GM12874 (cell line): Measurements from ENCODE around the gene PLAC9.

Source experiments
- CTCF ChIP-seq: IDR thresholded peaks from 2 replicates; pipeline ENCODE4 v1.5.1; 2011; ENCODE audit warnings: low read depth, mild to moderate bottlenecking, control low read depth, low read length, moderate library complexity; ENCODE audit not compliant: insufficient read depth

Gene PLAC9

GRCh38 chr10:80132299-80133139 lies at the start of gene PLAC9:
TSS of gene PLAC9 (plus strand) at chr10:80132730. CDS start at chr10:80132763, 33 bp downstream.
- no peak for TF ChIP-seq CTCF

- no peak for TF ChIP-seq CTCF
These were observed 42.4 kb upstream of the PLAC9 start for GRCh38 chr10:80090121-80090520.

GRCh38 chr10:80094231-80094630 lies 38.3 kb upstream of the PLAC9 start:
- no peak for TF ChIP-seq CTCF

GRCh38 chr10:80100116-80100515 lies 32.4 kb upstream of the PLAC9 start:
- no peak for TF ChIP-seq CTCF

- no peak for TF ChIP-seq CTCF
These were observed 31.5 kb upstream of the PLAC9 start for GRCh38 chr10:80100861-80101695.

- no peak for TF ChIP-seq CTCF
These were observed 28.2 kb upstream of the PLAC9 start for GRCh38 chr10:80104066-80104926.
